ENCODE results near the gene OTULIN. TPM values are rescaled to one million over a fixed set of nuclear protein-coding genes. Genes with fewer than 3 reads are reported as not detected.

Gene OTULIN
- total RNA-seq, 1 donor from 2014 or later = 29.0 TPM

Other genes starting within 250 kb of the OTULIN start
- gene OTULINL, start 82.9 kb upstream of the OTULIN start, total RNA-seq = 1.8 TPM
- gene ANKH, start 207.1 kb downstream of the OTULIN start, total RNA-seq = 233 TPM